GM12878 (cell line): ENCODE data around the gene DCTPP1. TPM values are rescaled to one million over a fixed set of nuclear protein-coding genes. Genes with fewer than 3 reads are reported as not detected.

Experiments
- ATAC-seq: fragments of 200-7000 bp; cut with Tn5 transposase; 3 replicates; pipeline ENCODE4 v1.9.1; 2020; ENCODE audit warnings: mild to moderate bottlenecking, moderate library complexity
- BruUV-seq: library from RNA; stranded (reverse); fragments of 400-500 nt; replicated peaks from 2 replicates; lab custom pipeline; 2021; lab: Mats Ljungman, UMichigan
- CTCF ChIA-PET: fragments of 300-600 bp; sonication (Branson Sonifier 250); formaldehyde crosslinking; extraction: SDS; loops from one replicate; lab custom pipeline; 2021; ENCODE audit warnings: inconsistent platforms; lab: Yijun Ruan, JAX
- POLR2A ChIA-PET: fragments of 350-600 bp; formaldehyde crosslinking; extraction: SDS; loops from one replicate; lab custom pipeline; 2021; ENCODE audit warnings: inconsistent platforms; lab: Charles Lee
- RAD21 ChIA-PET: fragments of 300-600 bp; sonication (Branson Sonifier 250); formaldehyde crosslinking; loops from one replicate; lab custom pipeline; 2023; ENCODE audit warnings: antibody characterized with exemption; ENCODE audit not compliant: unreplicated experiment; lab: Charles Lee
- SMC1A ChIA-PET: fragments of 300-600 bp; sonication (Branson Sonifier 250); formaldehyde crosslinking; loops from one replicate; lab custom pipeline; 2023; ENCODE audit not compliant: unreplicated experiment, uncharacterized antibody; lab: Charles Lee
- DNase-seq: peaks from one replicate; pipeline ENCODE4 v3.0.0-alpha.2; 2011; ENCODE audit warnings: low read depth, low spot score
- FAIRE-seq: peaks from 3 replicates; lab custom pipeline; 2011; peaks lifted over from hg19 to GRCh38; lab: Jason Lieb, UNC
- H2AFZ ChIP-seq: 2 replicates; pipeline ENCODE4 v1.6.0; 2011; ENCODE audit warnings: low read depth, low read length, control low read depth; ENCODE audit not compliant: control insufficient read depth
- H3K27ac ChIP-seq: 2 replicates; pipeline ENCODE4 v1.5.1; 2011; ENCODE audit warnings: control low read depth; ENCODE audit not compliant: control insufficient read depth, insufficient read depth
- H3K27me3 ChIP-seq, 2 experiments: replicated peaks in 1 of 2; 2 replicates each; pipeline versions ENCODE4 v1.6.0 to v1.6.1; 2011; ENCODE audit warnings: low read length in 1 of 2; ENCODE audit not compliant: control insufficient read depth in 2 of 2, insufficient read depth in 2 of 2
- H3K36me3 ChIP-seq, 2 experiments: 2 replicates each; pipeline ENCODE4 v1.5.1; 2011; ENCODE audit warnings: low read length in 1 of 2; ENCODE audit not compliant: control insufficient read depth in 2 of 2, insufficient read depth in 2 of 2
- H3K4me1 ChIP-seq: 2 replicates; pipeline ENCODE4 v1.6.1; 2011; ENCODE audit warnings: mild to moderate bottlenecking, low read length, moderate library complexity, mixed read lengths; ENCODE audit not compliant: control insufficient read depth, insufficient read depth
- H3K4me2 ChIP-seq: 2 replicates; pipeline ENCODE4 v1.6.0; 2011; ENCODE audit warnings: control low read depth; ENCODE audit not compliant: control insufficient read depth, insufficient read depth
- H3K4me3 ChIP-seq: fragments of 200-600 bp; sonication (generic); 2 replicates; pipeline ENCODE4 v1.5.1; 2016
- H3K79me2 ChIP-seq: 2 replicates; pipeline ENCODE4 v1.6.0; 2011; ENCODE audit warnings: low read length; ENCODE audit not compliant: control insufficient read depth, insufficient read depth
- H3K9ac ChIP-seq: 2 replicates; pipeline ENCODE4 v1.8.0; 2011; ENCODE audit warnings: low read length, control low read depth, mixed read lengths; ENCODE audit not compliant: control insufficient read depth, insufficient read depth
- H3K9me3 ChIP-seq: replicated peaks from 3 replicates; pipeline ENCODE4 v1.5.1; 2011; ENCODE audit warnings: mild to moderate bottlenecking, low read length; ENCODE audit not compliant: control insufficient read depth, insufficient read depth
- H4K20me1 ChIP-seq: 2 replicates; pipeline ENCODE4 v1.6.0; 2011; ENCODE audit not compliant: control insufficient read depth, insufficient read depth
- E2F4 ChIP-seq: IDR thresholded peaks from 2 replicates; pipeline ENCODE4 v1.6.1; 2012; ENCODE audit warnings: low read depth, low read length, improper control_type of control experiment
- HDAC2 ChIP-seq: fragments of 200-600 bp; sonication (generic); IDR thresholded peaks from 2 replicates; pipeline ENCODE4 v1.6.1; 2017
- IKZF2 ChIP-seq, 2 experiments: fragments of 450-650 bp; IDR thresholded peaks; 2 replicates each; pipeline ENCODE4 v1.6.1; 2017; ENCODE audit warnings: mild to moderate bottlenecking in 2 of 2, moderate library complexity in 2 of 2
- MEF2A ChIP-seq: IDR thresholded peaks from 2 replicates; pipeline ENCODE4 v1.6.1; 2011; ENCODE audit warnings: low read depth, mild to moderate bottlenecking, low read length, moderate library complexity; ENCODE audit not compliant: insufficient read depth
- MLLT1 ChIP-seq: fragments of 450-650 bp; IDR thresholded peaks from 2 replicates; pipeline ENCODE4 v1.6.1; 2016; ENCODE audit warnings: mild to moderate bottlenecking
- NR2F1 ChIP-seq: fragments of 450-650 bp; conservative IDR thresholded peaks from 2 replicates; pipeline ENCODE4 v1.6.1; 2017; ENCODE audit warnings: mild to moderate bottlenecking
- TARDBP ChIP-seq: IDR thresholded peaks from 2 replicates; pipeline ENCODE4 v1.6.1; 2016; ENCODE audit warnings: borderline replicate concordance
- ZBTB40 ChIP-seq: fragments of 450-650 bp; IDR thresholded peaks from 2 replicates; pipeline ENCODE4 v1.6.1; 2016; ENCODE audit warnings: mild to moderate bottlenecking, moderate library complexity, borderline replicate concordance
- ZNF622 ChIP-seq: fragments of 450-650 bp; IDR thresholded peaks from 2 replicates; pipeline ENCODE4 v1.6.1; 2017; ENCODE audit warnings: mild to moderate bottlenecking, inconsistent platforms
- WGBS: methylation state at CpG from one replicate; pipeline ENCODE4 v1.1.6; 2016; ENCODE audit warnings: low lambda C conversion rate; ENCODE audit not compliant: insufficient replicate concordance, insufficient coverage; ENCODE audit errors: missing lambda C conversion rate; 5-methylcytosine and 5-hydroxymethylcytosine counted together
- in situ Hi-C: fragments of 300-500 bp; cut with MboI; formaldehyde crosslinking; loops from 9 replicates; pipeline ENCODE4 v1.14.3; 2018; ENCODE audit warnings: mixed read lengths
- intact Hi-C: fragments of 100-400 bp; cut with micrococcal nuclease; formaldehyde crosslinking; loops from one replicate; pipeline ENCODE4 v1.14.2; 2022; ENCODE audit not compliant: unreplicated experiment
- polyA plus RNA-seq, 11 experiments: library from polyadenylated mRNA; depleted of rRNA in 4 of 11; unstranded in 6 of 11; stranded (reverse) in 5 of 11; fragments of >200 nt; fragmentation: Nextera tagmentation in 4 of 11; fragmentation: Illumina TruSeq in 1 of 11; extraction: Ambion mirVana in 4 of 11; extraction: Trizol in 1 of 11; gene quantifications; 1 replicate in 1 of 11; 2 replicates in 10 of 11; pipeline versions ENCODE4 v1.2.1 to v1.2.3, GENCODE V29; 2011 to 2016; ENCODE audit warnings: inconsistent platforms in 2 of 11, missing spikeins in 2 of 11, low read depth in 1 of 11
- total RNA-seq, 4 experiments: library from RNA; depleted of rRNA in 3 of 4; stranded (reverse); fragments of >200 nt in 3 of 4; fragmentation: Illumina TruSeq in 1 of 4; extraction: Trizol in 1 of 4; gene quantifications; 2 replicates each; pipeline versions ENCODE4 v1.2.1 to v1.2.3, GENCODE V29; 2013 to 2021
- TF ChIP-seq, protein P1 (sequence below): fragments of 150-350 bp; IDR thresholded peaks from 2 replicates; pipeline ENCODE4 v1.6.1; 2016; ENCODE audit warnings: low read depth, low read length
- TF ChIP-seq, protein P2 (sequence below): IDR thresholded peaks from 2 replicates; pipeline ENCODE4 v1.6.1; 2011; ENCODE audit warnings: mild to moderate bottlenecking, low read depth, low read length, moderate library complexity; ENCODE audit not compliant: insufficient replicate concordance

Gene DCTPP1
- total and polyA plus RNA-seq, 10 of the 15 experiments (the other 5 are each of a cell fraction or from before 2014, with no cell fraction given), result 72.1 to 266 (median 157) TPM

- ChIA-PET CTCF (interaction anchor here (1.0 to 8.2 kb wide), 6 partner anchors 12 to 152 kb away, joined by 3 to 60 read pairs (median 12); partner anchors contain the start of genes DCTPP1 and ZNF747), RAD21 (interaction anchor here (1.3 to 2.7 kb wide), 5 partner anchors 11 to 91 kb away, joined by 3 to 15 read pairs (median 4); partner anchors contain the start of gene DCTPP1), SMC1A (interaction anchor here (0.9 to 19.4 kb wide), 5 partner anchors 9 to 154 kb away, joined by 3 to 431 read pairs (median 4); partner anchors contain the start of genes DCTPP1 and ITGAL), POLR2A (interaction anchor here (0.5 to 5.4 kb wide), 8 partner anchors 12 to 213 kb away, joined by 3 to 31 read pairs (median 4); partner anchors contain the start of genes FBRS, ZNF747 and ZNF764)
- intact Hi-C loops (loop anchor here (2.0 to 5.0 kb wide), 2 partner anchors 28 to 92 kb away; partner anchors contain the start of gene ITGAL), in situ Hi-C loops (no loop called here)
- H2AFZ ChIP-seq, result peak overlapping the region; percentile 70; the same call in 1 of the 2 replicates
- FAIRE-seq (no peak), DNase-seq (no peak), ATAC-seq (peak; percentile 39)
- H3K9me3 ChIP-seq, result no peaks in the 10 kb centered on the region
- peak overlapping the region; percentile 79 for H3K4me3 ChIP-seq
- H3K27me3 ChIP-seq, result no peaks in the 10 kb centered on the region
- H3K27ac ChIP-seq, result peak overlapping the region; percentile 85
- H3K9ac ChIP-seq, result peak overlapping the region; percentile 96
- peaks cover 18% of the 10 kb centered on the region for H3K79me2 ChIP-seq
- 37% methylated on average over 11 of the region's 11 CpGs for WGBS
- BruUV-seq, result no TSS peak
- peaks cover 0 to 2% of the 10 kb centered on the region in 2 experiments; a peak in 2 of 4 replicates for H3K36me3 ChIP-seq
- H3K4me2 ChIP-seq, result peak overlapping the region; percentile 86
- H3K4me1 ChIP-seq, result peaks cover 9% of the 10 kb centered on the region
- no peaks in the 10 kb centered on the region for H4K20me1 ChIP-seq
- TF ChIP-seq MEF2A (no peak), NR2F1 (0 out of 2 replicates have a peak, but pooled peaks have one; percentile 7), MLLT1 (peak; percentile 22; the same call in 1 of the 2 replicates), E2F4 (no peak), HDAC2 (no peak), ZBTB40 (0 out of 2 replicates have a peak, but pooled peaks have one; percentile 30), IKZF2 (IDR thresholded peaks at IDR 0.05) (peak in 1 of 2 experiments; percentile 14; a peak in 1 of 4 replicates), ZNF622 (no peak), TARDBP (no peak)
- TF ChIP-seq, protein P1, sequence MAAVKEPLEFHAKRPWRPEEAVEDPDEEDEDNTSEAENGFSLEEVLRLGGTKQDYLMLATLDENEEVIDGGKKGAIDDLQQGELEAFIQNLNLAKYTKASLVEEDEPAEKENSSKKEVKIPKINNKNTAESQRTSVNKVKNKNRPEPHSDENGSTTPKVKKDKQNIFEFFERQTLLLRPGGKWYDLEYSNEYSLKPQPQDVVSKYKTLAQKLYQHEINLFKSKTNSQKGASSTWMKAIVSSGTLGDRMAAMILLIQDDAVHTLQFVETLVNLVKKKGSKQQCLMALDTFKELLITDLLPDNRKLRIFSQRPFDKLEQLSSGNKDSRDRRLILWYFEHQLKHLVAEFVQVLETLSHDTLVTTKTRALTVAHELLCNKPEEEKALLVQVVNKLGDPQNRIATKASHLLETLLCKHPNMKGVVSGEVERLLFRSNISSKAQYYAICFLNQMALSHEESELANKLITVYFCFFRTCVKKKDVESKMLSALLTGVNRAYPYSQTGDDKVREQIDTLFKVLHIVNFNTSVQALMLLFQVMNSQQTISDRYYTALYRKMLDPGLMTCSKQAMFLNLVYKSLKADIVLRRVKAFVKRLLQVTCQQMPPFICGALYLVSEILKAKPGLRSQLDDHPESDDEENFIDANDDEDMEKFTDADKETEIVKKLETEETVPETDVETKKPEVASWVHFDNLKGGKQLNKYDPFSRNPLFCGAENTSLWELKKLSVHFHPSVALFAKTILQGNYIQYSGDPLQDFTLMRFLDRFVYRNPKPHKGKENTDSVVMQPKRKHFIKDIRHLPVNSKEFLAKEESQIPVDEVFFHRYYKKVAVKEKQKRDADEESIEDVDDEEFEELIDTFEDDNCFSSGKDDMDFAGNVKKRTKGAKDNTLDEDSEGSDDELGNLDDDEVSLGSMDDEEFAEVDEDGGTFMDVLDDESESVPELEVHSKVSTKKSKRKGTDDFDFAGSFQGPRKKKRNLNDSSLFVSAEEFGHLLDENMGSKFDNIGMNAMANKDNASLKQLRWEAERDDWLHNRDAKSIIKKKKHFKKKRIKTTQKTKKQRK, result no peak
- TF ChIP-seq, protein P2, sequence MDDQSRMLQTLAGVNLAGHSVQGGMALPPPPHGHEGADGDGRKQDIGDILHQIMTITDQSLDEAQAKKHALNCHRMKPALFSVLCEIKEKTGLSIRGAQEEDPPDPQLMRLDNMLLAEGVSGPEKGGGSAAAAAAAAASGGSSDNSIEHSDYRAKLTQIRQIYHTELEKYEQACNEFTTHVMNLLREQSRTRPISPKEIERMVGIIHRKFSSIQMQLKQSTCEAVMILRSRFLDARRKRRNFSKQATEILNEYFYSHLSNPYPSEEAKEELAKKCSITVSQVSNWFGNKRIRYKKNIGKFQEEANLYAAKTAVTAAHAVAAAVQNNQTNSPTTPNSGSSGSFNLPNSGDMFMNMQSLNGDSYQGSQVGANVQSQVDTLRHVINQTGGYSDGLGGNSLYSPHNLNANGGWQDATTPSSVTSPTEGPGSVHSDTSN, result no peak
These were observed 15.2 kb upstream of the DCTPP1 start for GRCh38 chr16:30445149-30445407.
